GM10847 (cell line): ENCODE results near the gene CYP4A22.

ENCODE experiments used
- POLR2A ChIP-seq: IDR thresholded peaks from 2 replicates; pipeline ENCODE4 v1.6.1; 2011; ENCODE audit not compliant: insufficient read length; ENCODE audit errors: extremely low read depth

CYP4A22 gene

DNA sequence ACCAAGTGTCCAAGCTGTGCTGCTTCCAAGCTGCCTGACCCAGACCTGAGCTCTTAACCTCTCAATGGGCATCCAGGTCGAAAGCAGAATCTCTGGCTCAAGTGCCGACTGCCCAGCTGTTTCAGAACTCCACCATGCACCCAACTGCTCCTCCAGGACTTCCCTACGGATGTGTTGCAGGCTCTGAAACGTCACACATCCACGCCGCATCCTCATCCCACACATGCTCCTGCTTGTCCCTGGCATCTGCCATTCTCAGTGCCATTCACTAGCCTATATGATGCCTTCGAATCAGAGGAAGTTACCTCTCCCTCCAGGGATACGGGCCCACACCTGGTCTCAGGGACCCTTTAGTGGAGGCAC lies 41.4 kb downstream of the CYP4A22 start:
- no peak for TF ChIP-seq POLR2A

DNA sequence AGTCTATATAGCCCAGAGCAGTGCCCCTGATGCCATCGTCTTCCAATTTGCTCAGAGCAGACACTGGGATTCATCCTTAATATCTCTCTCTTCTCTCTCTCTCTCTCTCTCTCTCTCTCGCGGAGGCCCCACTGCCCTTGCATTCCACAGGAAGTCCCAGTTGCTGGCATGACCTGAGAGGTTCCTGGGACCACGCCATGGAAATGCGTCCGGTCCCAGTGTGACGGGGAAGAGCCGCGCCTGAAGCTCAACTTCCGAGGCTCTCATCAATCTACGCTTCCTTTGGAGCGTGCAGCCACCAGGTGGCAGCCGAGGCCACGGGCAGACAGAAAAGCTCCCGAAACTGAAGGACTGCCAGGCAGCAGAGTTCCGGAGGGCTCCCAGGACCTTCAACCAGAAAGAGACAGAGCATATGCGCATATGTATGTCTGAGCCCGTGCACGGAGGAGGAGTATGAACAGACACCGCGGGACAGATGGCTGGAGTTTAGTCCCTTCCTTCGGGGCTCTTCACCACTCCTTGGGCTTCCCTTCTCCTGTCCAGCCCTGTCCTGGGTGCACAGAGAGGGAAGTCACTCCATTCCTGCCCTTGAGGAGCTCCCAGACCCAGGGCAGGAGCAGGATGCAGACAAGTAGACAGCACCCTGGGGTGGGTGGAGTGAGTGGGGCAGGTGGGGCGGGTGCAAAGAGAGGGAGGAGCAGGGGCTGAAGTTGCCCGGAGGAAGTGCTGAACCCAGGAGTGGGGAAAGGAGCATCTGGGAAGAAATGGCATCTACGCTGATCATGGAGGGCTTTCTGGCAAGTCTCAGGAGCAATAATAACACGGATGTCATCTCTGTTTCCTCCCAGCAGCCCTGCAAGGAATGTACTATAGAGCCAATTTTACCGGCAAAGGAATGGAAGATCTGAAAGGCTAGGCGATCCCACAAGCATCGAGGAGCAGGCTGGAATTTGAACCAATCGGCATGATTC lies 42.1 kb downstream of the CYP4A22 start:
- TF ChIP-seq POLR2A = no peak

DNA sequence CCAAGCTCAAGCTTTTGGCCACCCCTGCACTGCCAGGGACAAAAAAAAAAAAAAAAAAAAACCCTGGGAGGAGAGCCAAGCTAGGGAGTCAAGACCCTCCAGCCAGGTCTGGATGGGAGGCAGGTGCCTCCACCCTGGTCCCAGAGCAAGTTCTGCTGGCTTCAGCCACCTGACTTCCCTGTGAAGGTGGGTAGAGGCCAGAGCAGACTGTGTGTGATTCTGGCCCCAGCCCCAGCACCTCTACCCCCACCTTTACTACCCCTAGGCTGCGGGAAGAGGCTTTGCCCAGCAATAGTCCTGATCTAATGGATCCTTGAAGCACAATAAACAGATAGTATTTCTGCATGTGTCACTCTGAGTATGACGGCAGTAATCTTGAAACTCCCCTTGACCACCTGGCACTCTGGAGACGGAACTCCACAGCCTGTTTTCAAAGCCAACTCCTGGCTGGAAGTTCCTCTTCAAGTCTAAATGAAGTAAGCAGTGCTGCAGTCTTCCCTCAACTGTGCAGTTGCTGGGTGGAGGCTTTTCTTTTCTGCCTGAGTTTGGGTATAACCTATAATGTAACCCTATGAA lies 42.8 kb downstream of the CYP4A22 start:
- no peak for TF ChIP-seq POLR2A

DNA sequence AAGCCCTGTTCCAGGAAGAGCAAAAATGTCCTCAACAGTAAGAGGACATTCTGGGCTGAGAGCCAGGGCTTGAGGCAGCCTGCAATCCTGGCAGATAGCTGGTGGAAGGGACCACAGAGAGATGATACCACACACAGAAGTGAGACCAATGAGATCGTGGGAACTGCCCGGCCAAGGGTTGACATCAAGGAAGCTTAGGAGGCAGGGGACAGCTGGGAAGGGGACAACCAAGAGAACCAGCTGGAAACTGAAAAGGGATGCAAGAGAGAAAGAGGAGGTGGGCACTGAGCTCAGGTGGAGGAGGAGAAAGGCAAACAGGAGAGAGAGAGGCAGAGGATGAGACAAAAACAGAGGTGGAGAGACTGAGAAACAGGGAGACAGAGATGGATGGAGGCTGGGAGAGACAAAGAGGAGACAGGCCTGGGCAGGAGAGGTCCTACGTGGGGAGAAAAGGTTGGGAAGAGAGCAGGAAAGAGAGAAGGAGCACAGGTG lies 43.4 kb downstream of the CYP4A22 start:
- TF ChIP-seq POLR2A = no peak

DNA sequence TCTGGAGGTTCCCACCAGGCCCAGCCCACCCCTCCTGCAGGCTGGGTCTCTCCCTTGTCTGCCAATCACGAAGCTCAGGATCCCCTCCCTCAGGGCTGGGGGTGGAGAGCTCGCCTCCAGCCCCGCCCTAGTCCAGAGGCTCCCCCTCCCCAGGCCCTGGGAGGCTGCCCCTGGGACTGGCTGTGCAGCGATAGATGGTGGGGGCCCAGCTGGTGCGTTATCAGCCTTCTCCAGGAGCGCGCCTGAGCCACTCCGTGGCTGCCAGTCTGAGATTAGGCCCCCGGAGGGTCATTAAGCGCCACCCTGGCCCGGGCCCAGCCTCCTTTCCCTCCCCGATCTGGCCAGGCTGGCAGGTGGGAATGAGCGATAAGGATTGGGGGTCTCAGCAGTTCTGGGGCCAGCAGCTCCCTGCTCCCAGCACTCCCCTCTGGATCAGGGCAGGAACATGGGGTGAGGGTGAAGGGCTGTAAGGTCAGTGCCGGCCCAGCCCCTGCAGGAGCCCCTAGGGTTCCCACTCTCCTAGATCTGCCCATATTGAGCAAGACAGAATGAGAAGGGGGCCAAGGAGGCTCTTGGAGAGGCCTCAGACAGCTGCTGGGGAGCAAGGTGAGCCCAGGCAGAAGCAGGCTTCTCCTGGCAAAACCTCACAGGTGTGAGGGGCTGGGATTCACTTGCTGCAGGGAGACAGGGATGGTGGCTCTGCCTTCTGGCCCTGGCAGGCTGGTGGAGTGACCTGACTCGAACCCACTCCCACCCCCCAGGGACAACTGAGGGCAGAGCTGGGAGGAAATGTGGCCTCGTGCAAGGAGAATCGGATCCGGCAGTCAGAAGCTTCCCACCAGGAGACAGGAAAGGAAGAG lies 44.1 kb downstream of the CYP4A22 start:
- TF ChIP-seq POLR2A = no peak

DNA sequence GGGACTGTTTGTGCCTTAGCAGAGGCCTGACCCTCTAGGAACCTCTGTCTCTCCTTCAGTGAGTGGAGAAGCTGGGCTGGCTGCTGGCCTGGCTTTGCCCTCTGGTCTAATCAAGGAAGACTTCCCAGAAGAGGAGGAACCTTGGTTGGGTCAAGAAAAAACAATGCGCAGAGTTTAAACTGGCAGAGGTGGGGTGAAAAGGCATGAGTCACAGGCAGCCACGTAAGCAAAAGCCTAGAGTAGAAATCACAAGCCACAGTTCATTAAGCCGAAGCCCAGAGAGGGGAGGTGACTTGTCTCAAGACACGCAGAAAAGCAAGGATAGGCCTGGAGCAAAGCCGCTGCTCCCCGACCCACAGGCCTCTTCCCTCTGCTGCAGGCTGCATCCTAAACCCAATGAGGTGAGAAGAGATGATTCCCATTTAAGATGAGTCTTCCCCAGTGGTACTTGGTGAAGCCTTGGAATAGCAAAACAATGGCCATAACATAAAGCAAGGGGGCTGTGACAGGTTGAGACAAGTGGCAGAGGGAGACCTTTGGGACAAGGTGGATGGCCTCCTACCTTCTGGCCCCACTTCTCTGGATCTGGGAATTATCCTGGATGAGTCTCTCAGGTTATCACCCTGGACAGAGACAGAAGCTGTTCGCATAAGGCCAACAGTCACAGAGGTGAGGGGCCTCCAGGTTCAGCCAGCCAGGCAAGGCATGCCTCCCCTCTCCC lies 44.9 kb downstream of the CYP4A22 start:
- no peak for TF ChIP-seq POLR2A

DNA sequence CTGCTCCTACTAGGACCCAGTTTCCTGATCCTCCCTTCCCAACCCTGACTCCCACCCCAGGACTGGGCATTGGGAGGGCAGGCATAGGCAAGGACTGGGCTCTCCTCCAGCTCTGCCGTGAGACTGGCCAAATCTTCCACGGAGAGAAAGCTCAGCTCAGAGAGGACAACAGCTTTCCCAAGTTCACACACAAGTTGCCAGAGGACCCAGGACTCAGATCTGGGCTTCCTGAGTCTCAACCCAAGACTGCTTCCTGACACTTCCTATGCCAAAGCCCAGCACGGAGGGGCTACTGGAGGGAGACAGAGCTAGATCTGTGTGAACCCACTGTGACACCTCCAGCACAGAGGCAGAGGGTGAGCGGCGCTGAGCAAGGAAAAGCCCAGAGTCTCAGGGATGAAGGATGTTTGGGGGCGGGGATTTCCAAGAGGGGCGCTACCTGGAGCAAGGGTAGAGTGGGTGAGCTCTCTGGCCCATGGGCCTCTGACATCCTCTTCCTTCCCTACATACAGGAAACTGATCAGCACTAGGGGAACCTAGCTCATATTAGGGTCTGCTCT lies 45.5 kb downstream of the CYP4A22 start:
- TF ChIP-seq POLR2A = no peak

DNA sequence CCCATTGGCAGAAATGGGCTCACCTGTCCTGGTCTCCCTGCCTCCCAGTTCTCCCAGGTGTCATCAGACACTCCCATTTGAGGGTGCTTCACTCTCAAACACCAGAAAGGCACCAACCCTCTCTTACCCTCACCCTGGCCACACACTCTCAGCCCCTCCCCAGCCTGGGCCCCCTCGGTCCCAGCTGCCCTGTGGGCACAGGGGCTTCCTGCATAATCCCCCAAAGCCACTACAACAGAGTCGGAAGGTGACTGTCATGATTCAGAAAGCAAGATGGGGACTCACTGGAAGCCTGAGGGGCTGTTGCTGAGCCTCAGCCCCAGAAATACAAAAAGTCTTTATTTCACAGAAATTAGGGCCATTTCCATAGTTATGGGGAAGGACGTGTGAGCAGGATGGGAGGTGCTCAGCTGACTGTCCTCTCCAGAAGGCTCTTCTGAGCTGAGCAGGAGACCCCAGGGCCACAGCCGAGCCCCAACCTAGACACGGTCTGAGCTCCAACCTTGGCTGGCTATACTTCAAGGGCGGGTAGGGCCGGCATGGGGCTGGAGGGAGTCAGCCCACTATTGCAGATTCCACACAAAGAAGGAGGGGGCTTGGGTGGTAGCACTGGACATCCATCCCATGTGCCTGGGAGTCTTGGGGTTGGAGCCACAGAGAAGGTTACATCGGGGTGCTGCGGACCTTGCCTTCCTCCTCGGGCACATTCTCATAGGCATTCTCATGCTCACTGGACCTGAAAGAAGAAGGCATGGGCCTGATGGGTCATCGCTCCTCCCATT lies 46.3 kb downstream of the CYP4A22 start:
- no peak for TF ChIP-seq POLR2A

DNA sequence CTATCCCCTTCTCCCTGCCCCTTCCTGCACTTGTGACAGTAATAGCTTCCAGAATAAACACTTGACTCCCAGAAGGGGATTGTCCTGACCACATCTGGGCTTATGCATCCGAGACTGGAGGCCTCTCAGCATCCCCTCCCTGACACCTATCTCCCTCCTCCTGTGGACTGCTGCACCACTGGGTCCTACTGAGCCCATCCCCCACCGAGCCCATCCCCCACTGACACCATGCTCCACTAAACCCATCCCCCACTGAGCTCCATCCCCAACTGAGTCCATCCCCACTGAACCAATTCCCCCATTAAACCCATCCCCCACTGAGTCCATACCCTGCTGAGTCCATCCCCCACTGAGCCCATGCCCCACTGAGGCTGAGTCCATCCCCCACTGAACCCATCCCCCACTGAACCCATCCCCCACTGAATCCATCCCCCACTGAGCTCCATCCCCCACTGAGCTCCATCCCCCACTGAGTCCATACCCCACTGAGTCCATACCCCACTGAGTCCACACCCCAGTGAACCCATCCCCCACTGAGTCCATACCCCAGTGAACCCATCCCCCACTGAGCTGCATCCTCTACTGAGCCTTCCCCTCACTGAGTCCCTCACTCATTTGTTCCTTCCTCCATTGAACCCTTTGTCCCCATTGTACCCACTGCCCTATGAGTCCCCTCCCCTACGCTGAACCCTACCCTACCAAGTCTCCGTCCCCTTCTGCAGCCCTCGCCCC lies 47.0 kb downstream of the CYP4A22 start:
- no peak for TF ChIP-seq POLR2A

DNA sequence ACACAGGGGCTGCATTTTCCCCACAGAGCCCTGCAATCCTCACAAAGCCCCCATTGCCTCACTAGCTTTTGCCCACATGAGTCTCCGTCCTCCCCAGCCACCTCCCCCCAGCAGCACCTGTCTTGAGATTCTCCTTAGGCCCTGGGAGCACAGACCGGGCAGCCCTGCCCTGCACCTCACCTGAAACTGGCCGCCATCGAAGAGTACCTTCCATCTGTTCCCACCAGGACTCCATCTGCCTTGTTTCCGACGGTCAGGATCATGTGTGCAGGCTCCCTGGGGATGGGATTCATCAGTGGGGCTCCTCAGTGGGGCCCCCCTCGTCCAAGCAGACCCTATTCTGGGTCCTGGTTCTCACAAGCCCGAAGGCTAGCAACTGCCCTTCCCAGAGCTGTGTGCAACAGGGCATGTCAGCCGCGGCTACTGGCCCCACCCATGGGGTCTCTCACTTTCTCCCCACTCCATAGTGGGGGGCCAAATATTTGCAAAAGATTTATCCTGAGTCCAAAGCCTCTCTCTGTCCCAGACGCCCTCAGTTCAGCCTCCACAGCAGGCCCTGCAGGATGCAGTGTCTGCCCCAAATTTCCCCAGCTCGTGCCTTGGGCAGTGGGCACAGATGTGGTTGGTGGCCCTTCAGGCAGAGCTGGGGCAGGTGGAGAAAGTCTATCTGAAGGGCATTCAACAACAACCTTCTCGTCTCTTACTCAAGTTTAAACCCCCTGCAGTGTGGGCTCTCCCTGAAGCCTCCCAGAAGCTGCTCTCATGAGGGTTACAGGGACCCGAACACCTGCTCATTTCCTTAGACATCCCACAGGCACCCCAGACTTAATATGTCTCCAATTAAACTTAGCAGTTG lies 47.8 kb downstream of the CYP4A22 start:
- no peak for TF ChIP-seq POLR2A

DNA sequence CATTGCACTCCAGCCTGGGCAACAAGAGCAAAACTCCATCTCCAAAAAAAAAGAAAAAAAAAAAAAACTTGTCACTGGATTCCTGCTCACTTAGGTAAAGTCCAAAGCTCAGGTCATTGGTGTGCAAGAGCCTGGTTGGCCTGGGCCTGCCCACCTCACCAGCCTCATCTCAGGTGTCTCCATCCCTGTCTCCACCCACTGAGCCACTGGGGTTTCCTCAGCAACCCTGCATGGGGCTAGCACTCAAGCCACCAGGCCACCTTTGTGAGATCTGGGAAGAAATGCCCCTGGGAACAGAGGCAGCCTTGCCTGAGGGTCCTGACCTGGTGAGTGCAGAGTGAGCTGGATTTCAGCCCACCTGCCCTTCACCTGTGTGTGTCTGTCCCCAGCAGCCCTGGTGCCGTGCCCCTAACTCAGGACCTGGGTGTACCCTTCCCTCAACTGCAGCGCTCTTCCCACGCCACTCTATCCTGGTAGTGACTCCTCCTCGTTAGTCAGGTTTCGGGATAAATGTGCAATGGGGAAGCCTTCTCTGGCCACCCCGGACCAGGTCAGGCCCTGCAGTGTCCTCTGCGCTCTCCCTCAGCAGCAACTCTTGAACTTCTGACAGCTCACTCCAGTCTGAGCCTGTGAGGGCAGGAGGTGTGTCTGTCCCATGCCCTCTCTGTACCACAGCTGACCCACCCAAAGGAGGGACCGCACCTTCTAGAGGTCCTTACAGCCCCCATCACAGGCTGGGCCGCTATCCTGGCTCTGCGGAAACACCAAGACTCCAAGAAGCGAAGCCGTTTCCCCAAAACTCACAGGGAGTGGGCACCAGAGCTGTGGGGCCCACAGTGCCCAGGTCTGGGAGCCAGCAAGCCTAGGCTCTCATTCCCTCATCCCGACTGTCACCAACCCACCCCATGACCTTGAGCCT lies 49.3 kb downstream of the CYP4A22 start:
- no peak for TF ChIP-seq POLR2A
